Gastroesophageal sphincter (tissue), 4 donors: ENCODE data around the gene ITGB6. TPM values are rescaled to one million over a fixed set of nuclear protein-coding genes. Genes with fewer than 3 reads are reported as not detected.
A peak's percentile ranks its signal among the peaks of the same experiment; 100 is the strongest.

Experiments used
- ATAC-seq: fragments of 150-250 bp; one replicate; pipeline ENCODE4 v1.9.1; 2016; ENCODE audit warnings: mild to moderate bottlenecking, moderate library complexity
- H3K27ac ChIP-seq, 4 donors: fragments of 200-600 bp; sonication (generic) in 3 of 4; 1 replicate in 3 of 4; 2 replicates in 1 of 4; pipeline ENCODE4 v1.5.1; 2016 to 2019
- H3K27me3 ChIP-seq: fragments of 200-600 bp; sonication (generic); one replicate; pipeline ENCODE4 v1.5.1; 2019
- H3K36me3 ChIP-seq, 2 donors: fragments of 200-600 bp; sonication (generic); one replicate each; pipeline ENCODE4 v1.5.1; 2019; ENCODE audit warnings: control low read depth in 1 of 2
- H3K4me1 ChIP-seq, 3 donors: fragments of 200-600 bp; sonication (generic); 1 replicate in 2 of 3; 2 replicates in 1 of 3; pipeline ENCODE4 v1.5.1; 2016 to 2019; ENCODE audit warnings: control low read depth in 2 of 3
- H3K4me3 ChIP-seq, 2 donors: fragments of 200-600 bp; sonication (generic); one replicate each; pipeline ENCODE4 v1.5.1; 2019; ENCODE audit warnings: mild to moderate bottlenecking in 1 of 2, moderate library complexity in 1 of 2
- H3K9me3 ChIP-seq, 3 donors: fragments of 200-600 bp; sonication (generic); one replicate each; pipeline ENCODE4 v1.5.1; 2017 to 2019; ENCODE audit warnings: control low read depth in 2 of 3
- CTCF ChIP-seq, 4 experiments: fragments of 200-600 bp in 2 of 4; fragments of 450-650 bp in 2 of 4; sonication (generic) in 1 of 4; IDR thresholded peaks; one replicate each; pipeline ENCODE4 v1.5.1; 2017 to 2019; ENCODE audit warnings: antibody characterized with exemption in 4 of 4, mild to moderate bottlenecking in 2 of 4, moderate library complexity in 2 of 4
- EP300 ChIP-seq: sonication (generic); formaldehyde crosslinking; IDR thresholded peaks from one replicate; pipeline ENCODE4 v1.6.1; 2017; ENCODE audit warnings: antibody characterized with exemption, mild to moderate bottlenecking
- POLR2A ChIP-seq, 2 donors: fragments of 450-650 bp; IDR thresholded peaks; one replicate each; pipeline ENCODE4 v1.6.1; 2017; ENCODE audit warnings: antibody characterized with exemption in 2 of 2, mild to moderate bottlenecking in 2 of 2, moderate library complexity in 1 of 2
- POLR2AphosphoS5 ChIP-seq: sonication (generic); formaldehyde crosslinking; IDR thresholded peaks from one replicate; pipeline ENCODE4 v1.6.1; 2017; ENCODE audit warnings: antibody characterized with exemption
- WGBS, 2 donors: methylation state at CpG; one replicate each; pipeline ENCODE4 v1.1.5; 2018; ENCODE audit warnings: low coverage in 1 of 2; 5-methylcytosine and 5-hydroxymethylcytosine counted together
- total RNA-seq, 4 donors: library from RNA; depleted of rRNA; stranded (reverse); fragments of >200 nt; gene quantifications; one replicate each; pipeline ENCODE4 v1.1.0, GENCODE V29; 2016

ITGB6 gene
- total RNA-seq, 4 donors from 2014 or later = 2.2 TPM; not detected in 3

- Histone ChIP-seq H3K4me1 (no peaks in the 10 kb centered on the region), H3K36me3 (no peaks in the 10 kb centered on the region), H3K4me3 (no peak overlapping the region), H3K27ac (no peak overlapping the region), H3K27me3 (no peaks in the 10 kb centered on the region), H3K9me3 (no peaks in the 10 kb centered on the region)
- no peak for ATAC-seq
- WGBS, 2 donors = 89 to 92% methylated on average over 3 of the region's 3 CpGs
- TF ChIP-seq POLR2AphosphoS5 = no peak
- TF ChIP-seq POLR2A (IDR thresholded peaks at IDR 0.05) = no peak
- TF ChIP-seq EP300 = no peak
These were observed 31.2 kb downstream of the ITGB6 start for GRCh38 chr2:160168878-160169277.

GRCh38 chr2:160167089-160167740 lies 32.9 kb downstream of the ITGB6 start:
- Histone ChIP-seq H3K36me3 (no peaks in the 10 kb centered on the region), H3K9me3 (no peaks in the 10 kb centered on the region), H3K4me3 (no peak overlapping the region), H3K27ac (no peak overlapping the region), H3K4me1 (no peaks in the 10 kb centered on the region), H3K27me3 (no peaks in the 10 kb centered on the region)
- ATAC-seq = no peak
- 85 to 90% methylated on average over 9 to 12 of the region's 12 CpGs for WGBS, 2 donors
- TF ChIP-seq POLR2A (IDR thresholded peaks at IDR 0.05) (no peak), POLR2AphosphoS5 (no peak), EP300 (no peak), CTCF (IDR thresholded peaks at IDR 0.05) (no peak)

- H3K4me1 ChIP-seq = no peaks in the 10 kb centered on the region
- H3K27me3 ChIP-seq = no peaks in the 10 kb centered on the region
- TF ChIP-seq POLR2AphosphoS5 (no peak), EP300 (no peak), CTCF (IDR thresholded peaks at IDR 0.05) (no peak), POLR2A (IDR thresholded peaks at IDR 0.05) (no peak)
- WGBS, 2 donors = 86 to 100% methylated on average over 1 of the region's 1 CpG
- no peak overlapping the region for H3K27ac ChIP-seq
- H3K36me3 ChIP-seq = no peaks in the 10 kb centered on the region
- no peaks in the 10 kb centered on the region for H3K9me3 ChIP-seq
- no peak overlapping the region for H3K4me3 ChIP-seq
- ATAC-seq = no peak
These were observed 34.1 kb downstream of the ITGB6 start for GRCh38 chr2:160165996-160166395.

GRCh38 chr2:160165081-160165480 lies 35.0 kb downstream of the ITGB6 start:
- no peaks in the 10 kb centered on the region for H3K27me3 ChIP-seq
- no peaks in the 10 kb centered on the region for H3K9me3 ChIP-seq
- no peaks in the 10 kb centered on the region for H3K4me1 ChIP-seq
- H3K27ac ChIP-seq = no peak overlapping the region
- no peaks in the 10 kb centered on the region for H3K36me3 ChIP-seq
- 0 to 44% methylated on average over 1 to 2 of the region's 2 CpGs for WGBS, 2 donors
- no peak for ATAC-seq
- no peak for TF ChIP-seq EP300
- no peak for TF ChIP-seq CTCF (IDR thresholded peaks at IDR 0.05)
- TF ChIP-seq POLR2AphosphoS5 = no peak
- no peak for TF ChIP-seq POLR2A (IDR thresholded peaks at IDR 0.05)
- no peak overlapping the region for H3K4me3 ChIP-seq

GRCh38 chr2:160157861-160158829 lies 41.9 kb downstream of the ITGB6 start:
- peak; percentile 16 for ATAC-seq
- no peak for TF ChIP-seq EP300
- TF ChIP-seq POLR2AphosphoS5 = no peak
- no peak for TF ChIP-seq POLR2A (IDR thresholded peaks at IDR 0.05)
- TF ChIP-seq CTCF (IDR thresholded peaks at IDR 0.05) = no peak
- Histone ChIP-seq H3K36me3 (no peaks in the 10 kb centered on the region), H3K4me1 (no peaks in the 10 kb centered on the region), H3K27me3 (no peaks in the 10 kb centered on the region), H3K9me3 (no peaks in the 10 kb centered on the region), H3K4me3 (no peak overlapping the region), H3K27ac (no peak overlapping the region)
- WGBS, 2 donors = 50 to 54% methylated on average over 10 to 11 of the region's 13 CpGs
